ENCODE results near the gene CLHC1.
"Not testable (repeated sequence)": the region's sequence is repeated elsewhere in the genome, so short reads cannot be mapped to it uniquely, and the experiment has no call there.

The CLHC1 gene

GRCh38 chr2:55133467-55134315 is 98.4 kb downstream of the CLHC1 start:
- no peak for DNase-seq

GRCh38 chr2:55130849-55131248 is 101.2 kb downstream of the CLHC1 start:
- DNase-seq: no peak

- not testable (repeated sequence) for DNase-seq
These were observed 105.5 kb downstream of the CLHC1 start for GRCh38 chr2:55126643-55127042.
